SK-N-DZ (cell line): Measurements from ENCODE around the gene UTS2B.
"Not testable (repeated sequence)": the region's sequence is repeated elsewhere in the genome, so short reads cannot be mapped to it uniquely, and the experiment has no call there.

ENCODE experiments used
- DNase-seq: peaks from one replicate; pipeline ENCODE4 v3.0.0-alpha.2; 2015; ENCODE audit warnings: low spot score

UTS2B gene

GRCh38 chr3:191282251-191283185 lies 47.8 kb downstream of the UTS2B start:
- no peak for DNase-seq

DNA sequence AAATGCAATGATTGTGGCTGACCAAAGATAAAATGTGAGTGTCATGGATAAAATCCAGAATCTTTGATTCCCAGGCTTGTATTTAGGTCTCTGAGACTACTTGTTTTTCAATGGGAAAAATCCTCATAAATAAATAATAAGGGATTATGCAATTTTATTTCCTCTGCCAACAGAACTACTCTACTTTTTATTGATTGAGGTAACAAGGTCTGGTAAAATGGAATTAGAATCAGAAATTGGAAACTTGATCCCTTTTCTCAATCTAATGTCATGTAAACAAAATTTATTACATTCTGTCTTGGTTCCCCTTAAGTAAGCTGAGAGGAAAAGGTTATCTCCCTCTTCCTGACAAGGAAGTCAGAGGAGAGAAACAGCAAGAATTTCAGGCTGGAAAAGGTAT lies 49.4 kb downstream of the UTS2B start:
- DNase-seq, result no peak

DNA sequence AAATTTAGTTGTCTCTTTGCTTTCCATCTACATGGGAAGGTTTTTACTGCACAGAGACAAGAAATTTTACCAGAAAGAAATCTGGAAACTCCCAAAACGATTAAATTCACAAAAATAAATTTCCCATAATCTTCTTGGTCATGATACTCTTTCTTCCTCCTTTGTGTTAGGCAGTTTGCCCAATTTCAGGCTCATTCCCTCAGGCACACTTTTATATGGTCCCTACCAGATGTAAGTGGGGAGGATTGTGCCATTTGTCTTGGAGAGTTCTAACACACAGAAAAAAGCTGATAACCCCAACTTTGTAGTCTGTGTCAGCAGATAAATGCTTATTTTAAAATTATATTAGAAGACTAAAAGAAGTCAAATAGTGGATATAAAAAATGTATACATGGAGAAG lies 50.2 kb downstream of the UTS2B start:
- DNase-seq, result no peak

- DNase-seq, result no peak
Measured at GRCh38 chr3:191275751-191276150, 54.6 kb downstream of the UTS2B start.

GRCh38 chr3:191275244-191275643 lies 55.1 kb downstream of the UTS2B start:
- DNase-seq, result not testable (repeated sequence)

DNA sequence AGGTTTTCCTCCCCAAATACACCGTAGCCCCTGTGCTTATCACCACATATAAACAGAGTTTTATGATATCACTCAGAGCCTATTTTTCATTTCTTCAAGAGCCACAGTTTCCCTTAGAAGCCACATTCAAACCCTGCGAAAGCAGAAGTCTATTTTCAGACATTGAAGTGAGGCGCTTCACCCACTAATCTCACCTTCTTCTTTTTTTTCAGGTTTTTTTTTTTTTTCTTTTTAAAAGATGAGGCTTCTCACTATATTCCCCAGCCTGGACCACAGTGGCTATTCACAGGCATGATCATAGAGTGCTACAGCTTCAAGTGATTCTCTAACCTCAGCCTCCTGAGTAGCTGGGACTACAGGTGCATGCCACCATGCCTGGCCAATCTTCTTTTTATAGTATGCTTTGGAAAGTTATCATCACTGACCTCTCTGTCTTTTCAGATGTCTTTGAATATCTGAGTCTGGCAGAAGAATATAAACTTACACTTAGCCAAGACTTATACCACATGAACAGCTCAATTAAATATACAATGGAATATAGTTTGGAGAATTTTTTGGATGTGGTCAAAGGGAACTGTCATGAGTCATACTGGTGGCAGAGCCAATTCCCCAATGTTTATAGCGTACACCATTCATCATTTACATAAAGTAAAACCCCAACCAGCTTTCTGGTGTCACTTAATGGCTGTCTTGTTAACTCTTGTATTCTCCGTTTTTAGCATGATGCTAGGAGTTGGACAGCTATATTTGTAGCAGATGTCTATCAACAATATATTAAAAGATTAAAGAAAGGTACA lies 60.8 kb downstream of the UTS2B start:
- no peak for DNase-seq

DNA sequence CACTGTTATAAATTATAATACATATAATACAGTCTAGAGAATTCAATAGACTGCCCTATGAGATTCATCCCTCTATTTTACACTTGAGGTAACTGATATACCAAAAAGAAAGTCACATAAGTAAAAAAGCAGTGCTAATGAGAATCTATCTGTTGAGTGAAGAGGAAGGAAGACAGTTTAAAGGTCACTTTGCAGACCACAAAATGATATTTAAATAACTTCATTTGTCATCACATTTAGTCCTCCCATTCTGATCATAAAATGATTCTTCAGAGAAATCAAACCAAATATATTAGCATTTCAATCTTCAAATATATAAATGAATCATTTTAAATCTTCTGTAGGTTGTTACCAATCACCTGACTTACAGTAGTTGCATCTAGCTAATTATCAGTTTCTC lies 61.6 kb downstream of the UTS2B start:
- DNase-seq, result no peak

DNA sequence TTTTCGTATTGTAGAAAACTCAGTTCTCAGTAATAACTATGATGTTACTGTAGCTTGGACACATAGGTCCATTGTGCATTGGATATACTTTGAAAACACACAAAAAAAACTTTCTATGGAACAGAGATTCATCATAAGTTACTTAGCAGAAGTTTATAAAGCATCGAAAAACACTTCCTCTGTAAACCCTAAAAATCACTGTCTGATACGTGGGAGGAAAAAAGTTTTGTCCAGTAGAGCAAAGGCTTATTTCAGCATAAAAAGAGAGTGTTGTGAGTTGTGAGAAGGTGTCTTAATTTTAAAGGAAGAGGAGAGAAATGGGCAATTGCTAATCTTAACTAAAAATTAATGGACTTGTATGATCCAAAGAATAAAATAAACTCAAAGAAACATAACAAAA lies 66.5 kb downstream of the UTS2B start:
- DNase-seq, result no peak

- DNase-seq, result no peak
Measured at GRCh38 chr3:191263365-191263764, 67.0 kb downstream of the UTS2B start.

GRCh38 chr3:191262650-191263049 lies 67.7 kb downstream of the UTS2B start:
- DNase-seq, result no peak

DNA sequence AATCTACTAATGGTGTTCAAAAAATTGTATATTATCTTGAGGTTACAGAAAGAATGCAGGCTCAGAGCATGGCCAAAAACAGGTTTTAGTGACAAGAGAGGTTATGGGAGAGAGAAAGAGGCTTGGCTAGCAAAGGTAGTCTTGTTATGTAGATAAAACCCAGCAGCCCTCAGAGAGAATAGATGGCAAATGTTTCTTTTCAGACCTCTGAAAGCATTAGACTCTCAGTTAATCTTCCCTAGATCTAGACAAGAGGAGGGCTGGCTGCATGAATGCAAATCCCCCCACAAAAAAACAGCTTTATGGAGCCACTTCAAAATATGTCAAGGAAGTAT lies 69.1 kb downstream of the UTS2B start:
- DNase-seq, result no peak

GRCh38 chr3:191260431-191261303 lies 69.7 kb downstream of the UTS2B start:
- no peak for DNase-seq

DNA sequence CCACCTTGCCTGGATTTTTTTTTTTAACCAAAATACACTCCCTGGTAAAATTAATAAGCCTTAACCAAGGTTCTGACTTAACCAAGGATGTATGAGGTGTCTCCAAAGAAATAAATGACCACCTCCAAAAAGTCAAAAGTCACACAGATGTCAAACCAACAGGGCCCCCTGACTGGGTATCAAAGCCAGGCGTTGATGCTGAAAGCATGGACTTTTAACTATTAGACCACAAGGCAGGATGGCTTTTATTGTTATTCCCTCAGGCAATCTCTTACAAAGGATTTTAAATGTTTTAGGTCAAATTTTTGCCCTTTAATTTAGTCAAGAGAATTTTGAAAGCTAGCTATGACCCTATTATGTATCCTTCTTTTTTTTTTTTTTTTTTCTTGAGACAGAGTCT lies 70.8 kb downstream of the UTS2B start:
- no peak for DNase-seq

DNA sequence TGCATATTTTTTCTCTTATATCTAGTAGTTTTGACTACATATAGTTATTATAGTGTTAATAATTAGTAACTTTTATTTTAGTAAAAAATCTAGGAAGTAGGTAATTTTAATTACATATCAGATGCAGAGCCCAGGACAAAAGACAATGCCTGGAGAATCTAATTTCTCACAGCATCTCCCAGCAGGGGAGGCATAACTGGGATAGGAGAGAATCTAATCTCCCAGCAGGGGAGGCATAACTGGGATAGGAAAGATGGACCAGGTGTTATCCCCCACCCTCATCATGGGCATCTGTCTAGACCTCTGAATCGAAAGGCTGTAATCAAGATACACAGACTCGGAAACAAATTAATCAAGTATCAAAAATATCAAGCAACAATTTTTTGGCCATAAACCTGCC lies 73.0 kb downstream of the UTS2B start:
- DNase-seq, result no peak

- DNase-seq, result no peak
Measured at GRCh38 chr3:191256405-191256804, 73.9 kb downstream of the UTS2B start.

DNA sequence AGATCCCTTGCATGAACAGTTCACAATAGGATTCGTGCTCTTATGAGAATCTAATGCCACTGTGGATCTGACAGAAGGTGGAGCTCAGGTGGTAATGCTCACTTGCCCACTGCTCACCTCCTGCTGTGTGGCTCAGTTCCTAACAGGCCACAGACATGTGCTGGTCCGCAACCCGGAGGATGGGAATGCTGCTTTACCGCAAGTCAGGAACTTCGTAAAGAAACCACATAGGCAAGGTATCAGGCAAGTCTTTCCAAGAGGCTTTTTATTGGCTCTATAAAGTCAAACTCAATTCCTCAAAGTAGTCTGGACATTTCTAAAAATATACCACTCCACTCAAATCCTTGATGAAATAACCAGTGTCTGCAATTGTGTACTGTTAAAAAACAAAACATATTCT lies 75.2 kb downstream of the UTS2B start:
- DNase-seq, result no peak

DNA sequence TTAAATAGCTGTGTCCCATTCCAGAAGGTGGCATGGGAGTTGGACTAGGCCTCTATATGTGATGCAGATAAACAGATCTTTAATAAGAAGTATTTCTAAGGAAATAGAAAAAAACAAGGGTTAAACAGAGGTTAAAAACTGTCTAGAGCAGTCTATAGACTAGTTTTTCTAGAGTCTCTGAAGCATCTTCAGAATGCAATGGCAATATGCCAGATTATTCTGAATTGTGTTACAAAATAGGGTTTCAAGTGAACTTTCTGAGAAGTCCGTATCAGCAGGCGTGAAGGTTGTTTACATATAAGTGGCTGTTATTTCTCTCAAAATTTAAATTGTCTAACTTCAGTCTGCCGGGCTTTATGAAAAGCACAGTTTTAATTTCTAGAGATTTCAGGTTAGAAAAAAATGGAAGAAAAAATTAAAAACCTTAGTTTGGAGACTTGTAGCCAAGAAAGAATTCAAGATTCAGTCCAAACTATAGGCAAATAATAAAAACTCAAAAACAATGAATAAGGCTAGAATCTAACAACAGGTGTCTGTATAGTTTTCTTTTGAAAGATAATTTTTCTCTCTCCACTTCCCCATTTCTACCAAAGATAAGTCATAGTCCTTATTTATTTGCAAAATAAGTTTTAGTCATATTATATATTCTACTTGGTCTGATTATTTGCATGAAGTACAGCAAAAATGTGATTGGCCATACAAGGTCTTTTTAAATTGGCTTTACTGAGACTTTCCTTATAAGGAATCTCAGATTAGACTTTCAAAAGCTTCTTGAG lies 76.0 kb downstream of the UTS2B start:
- DNase-seq, result no peak

- DNase-seq, result no peak
Measured at GRCh38 chr3:191253089-191253799, 77.1 kb downstream of the UTS2B start.

GRCh38 chr3:191246630-191247029 lies 83.7 kb downstream of the UTS2B start:
- DNase-seq, result no peak

GRCh38 chr3:191246034-191246433 lies 84.3 kb downstream of the UTS2B start:
- not testable (repeated sequence) for DNase-seq
